Uterus (tissue), 2 donors: ENCODE measurements around the gene MISP.

Source experiments
- POLR2A ChIP-seq, 2 donors: fragments of 450-650 bp; IDR thresholded peaks; one replicate each; pipeline ENCODE4 v1.6.1; 2016; ENCODE audit warnings: antibody characterized with exemption in 2 of 2, mild to moderate bottlenecking in 1 of 2, moderate library complexity in 1 of 2
- TF ChIP-seq, protein P1 (sequence below), 4 experiments: fragments of 200-600 bp in 2 of 4; fragments of 450-650 bp in 2 of 4; sonication (generic) in 2 of 4; IDR thresholded peaks; one replicate each; pipeline ENCODE4 v1.5.1; 2016 to 2019; ENCODE audit warnings: antibody characterized with exemption in 4 of 4, mild to moderate bottlenecking in 2 of 4, moderate library complexity in 1 of 4

DNA sequence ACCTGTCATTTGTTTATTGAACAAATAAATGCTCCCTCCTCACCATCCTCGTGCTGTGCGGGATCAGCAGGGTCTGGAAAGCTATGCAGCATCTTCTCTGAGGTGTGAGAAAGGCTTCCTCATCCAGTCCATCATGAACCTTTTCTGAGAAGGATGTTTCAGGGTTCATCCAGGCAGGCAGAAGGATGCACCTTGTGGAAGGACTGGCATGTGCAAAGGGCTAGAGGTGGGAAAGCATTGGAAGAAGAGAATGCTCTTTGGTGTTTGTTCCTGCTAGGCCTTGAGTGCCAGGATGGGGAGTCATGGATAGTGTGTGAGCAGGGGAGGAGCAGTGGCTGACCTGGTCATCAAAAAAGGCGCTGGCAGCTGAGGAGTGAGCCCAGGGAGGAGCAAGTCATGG, 35.6 kb upstream of the MISP start:
- TF ChIP-seq POLR2A (IDR thresholded peaks at IDR 0.05): no peak
- TF ChIP-seq, protein P1, sequence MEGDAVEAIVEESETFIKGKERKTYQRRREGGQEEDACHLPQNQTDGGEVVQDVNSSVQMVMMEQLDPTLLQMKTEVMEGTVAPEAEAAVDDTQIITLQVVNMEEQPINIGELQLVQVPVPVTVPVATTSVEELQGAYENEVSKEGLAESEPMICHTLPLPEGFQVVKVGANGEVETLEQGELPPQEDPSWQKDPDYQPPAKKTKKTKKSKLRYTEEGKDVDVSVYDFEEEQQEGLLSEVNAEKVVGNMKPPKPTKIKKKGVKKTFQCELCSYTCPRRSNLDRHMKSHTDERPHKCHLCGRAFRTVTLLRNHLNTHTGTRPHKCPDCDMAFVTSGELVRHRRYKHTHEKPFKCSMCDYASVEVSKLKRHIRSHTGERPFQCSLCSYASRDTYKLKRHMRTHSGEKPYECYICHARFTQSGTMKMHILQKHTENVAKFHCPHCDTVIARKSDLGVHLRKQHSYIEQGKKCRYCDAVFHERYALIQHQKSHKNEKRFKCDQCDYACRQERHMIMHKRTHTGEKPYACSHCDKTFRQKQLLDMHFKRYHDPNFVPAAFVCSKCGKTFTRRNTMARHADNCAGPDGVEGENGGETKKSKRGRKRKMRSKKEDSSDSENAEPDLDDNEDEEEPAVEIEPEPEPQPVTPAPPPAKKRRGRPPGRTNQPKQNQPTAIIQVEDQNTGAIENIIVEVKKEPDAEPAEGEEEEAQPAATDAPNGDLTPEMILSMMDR (IDR thresholded peaks at IDR 0.05): no peak
